Ascending aorta (tissue), 2 donors: ENCODE data around the gene GRM3. TPM values are rescaled to one million over a fixed set of nuclear protein-coding genes. Genes with fewer than 3 reads are reported as not detected.

Source experiments
- DNase-seq, 2 donors: peaks; one replicate each; pipeline ENCODE4 v3.0.0-alpha.2; 2019; ENCODE audit warnings: low spot score in 2 of 2
- H3K27ac ChIP-seq, 2 donors: fragments of 200-600 bp; sonication (generic); one replicate each; pipeline ENCODE4 v1.5.1; 2016 to 2017; ENCODE audit warnings: mild to moderate bottlenecking in 1 of 2
- H3K27me3 ChIP-seq: fragments of 200-600 bp; sonication (generic); one replicate; pipeline ENCODE4 v1.5.1; 2017
- H3K36me3 ChIP-seq, 2 donors: fragments of 200-600 bp; sonication (generic); one replicate each; pipeline ENCODE4 v1.5.1; 2016
- H3K4me1 ChIP-seq, 2 donors: fragments of 200-600 bp; sonication (generic); one replicate each; pipeline ENCODE4 v1.5.1; 2016 to 2017; ENCODE audit warnings: mild to moderate bottlenecking in 1 of 2
- H3K4me3 ChIP-seq, 2 donors: fragments of 200-600 bp; sonication (generic); one replicate each; pipeline ENCODE4 v1.5.1; 2016 to 2017; ENCODE audit warnings: mild to moderate bottlenecking in 1 of 2
- H3K9me3 ChIP-seq, 2 donors: fragments of 200-600 bp; sonication (generic); one replicate each; pipeline ENCODE4 v1.5.1; 2016
- intact Hi-C: fragments of 100-400 bp; cut with DNase I; formaldehyde crosslinking; loops from one replicate; pipeline ENCODE4 v1.15.1; 2023
- total RNA-seq: library from RNA; depleted of rRNA; stranded (reverse); fragments of >200 nt; gene quantifications from one replicate; pipeline ENCODE4 v1.1.0, GENCODE V29; 2016
- TF ChIP-seq, protein P1 (sequence below), 3 experiments: fragments of 200-600 bp in 2 of 3; fragments of 450-650 bp in 1 of 3; sonication (generic) in 2 of 3; IDR thresholded peaks; one replicate each; pipeline ENCODE4 v1.5.1; 2016 to 2019; ENCODE audit warnings: antibody characterized with exemption in 3 of 3, mild to moderate bottlenecking in 1 of 3, moderate library complexity in 1 of 3

Gene GRM3
- total RNA-seq, 1 donor from 2014 or later: not detected

DNA sequence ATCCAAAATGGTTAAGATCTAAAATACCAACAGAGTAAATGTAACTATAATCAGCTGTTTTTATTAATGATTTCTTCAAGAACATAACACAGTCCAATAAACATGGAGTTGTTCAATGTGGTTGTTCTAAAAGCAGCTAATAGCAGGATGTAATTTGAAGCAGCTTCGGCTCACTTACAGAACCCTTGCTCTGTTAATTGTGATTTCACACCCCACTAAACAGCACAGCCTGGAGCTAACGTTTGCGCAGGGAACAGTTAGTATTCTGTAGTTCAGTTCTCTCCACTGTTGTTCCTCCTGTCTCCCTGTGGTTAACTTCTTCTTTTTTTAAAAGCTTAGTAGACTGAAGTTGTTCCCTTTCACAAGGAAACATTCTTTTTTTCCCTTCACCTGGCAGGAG lies 104.0 kb downstream of the GRM3 start:
- H3K4me3 ChIP-seq: no peak overlapping the region
- TF ChIP-seq, protein P1, sequence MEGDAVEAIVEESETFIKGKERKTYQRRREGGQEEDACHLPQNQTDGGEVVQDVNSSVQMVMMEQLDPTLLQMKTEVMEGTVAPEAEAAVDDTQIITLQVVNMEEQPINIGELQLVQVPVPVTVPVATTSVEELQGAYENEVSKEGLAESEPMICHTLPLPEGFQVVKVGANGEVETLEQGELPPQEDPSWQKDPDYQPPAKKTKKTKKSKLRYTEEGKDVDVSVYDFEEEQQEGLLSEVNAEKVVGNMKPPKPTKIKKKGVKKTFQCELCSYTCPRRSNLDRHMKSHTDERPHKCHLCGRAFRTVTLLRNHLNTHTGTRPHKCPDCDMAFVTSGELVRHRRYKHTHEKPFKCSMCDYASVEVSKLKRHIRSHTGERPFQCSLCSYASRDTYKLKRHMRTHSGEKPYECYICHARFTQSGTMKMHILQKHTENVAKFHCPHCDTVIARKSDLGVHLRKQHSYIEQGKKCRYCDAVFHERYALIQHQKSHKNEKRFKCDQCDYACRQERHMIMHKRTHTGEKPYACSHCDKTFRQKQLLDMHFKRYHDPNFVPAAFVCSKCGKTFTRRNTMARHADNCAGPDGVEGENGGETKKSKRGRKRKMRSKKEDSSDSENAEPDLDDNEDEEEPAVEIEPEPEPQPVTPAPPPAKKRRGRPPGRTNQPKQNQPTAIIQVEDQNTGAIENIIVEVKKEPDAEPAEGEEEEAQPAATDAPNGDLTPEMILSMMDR (IDR thresholded peaks at IDR 0.05): no peak
- H3K36me3 ChIP-seq: no peaks in the 10 kb centered on the region
- H3K9me3 ChIP-seq: no peaks in the 10 kb centered on the region
- intact Hi-C loops: no loop called here
- no peaks in the 10 kb centered on the region for H3K27me3 ChIP-seq
- no peak for DNase-seq
- H3K27ac ChIP-seq: no peak overlapping the region
- no peaks in the 10 kb centered on the region for H3K4me1 ChIP-seq

DNA sequence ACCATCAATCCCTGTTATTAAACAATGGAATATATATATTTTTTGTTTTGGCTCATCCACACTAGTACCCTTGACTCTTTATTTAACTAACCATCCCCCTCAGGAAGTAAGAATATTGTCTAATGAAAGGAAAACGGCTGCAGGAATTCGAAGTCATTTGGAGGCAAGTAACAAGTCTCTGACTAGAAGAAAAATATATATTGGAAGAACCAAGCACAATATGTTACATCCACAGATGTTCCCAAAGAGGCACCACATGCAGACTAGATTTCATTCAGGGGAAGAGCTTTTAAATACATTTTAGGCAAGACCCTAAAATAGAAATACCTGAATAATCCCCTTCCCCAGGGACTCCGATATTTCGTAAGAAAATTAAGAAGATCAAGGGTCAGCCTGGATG lies 104.5 kb downstream of the GRM3 start:
- TF ChIP-seq, protein P1 (IDR thresholded peaks at IDR 0.05): no peak
- H3K27ac ChIP-seq: no peak overlapping the region
- intact Hi-C loops: no loop called here
- H3K4me3 ChIP-seq: no peak overlapping the region
- no peak for DNase-seq
- no peaks in the 10 kb centered on the region for H3K4me1 ChIP-seq
- no peaks in the 10 kb centered on the region for H3K9me3 ChIP-seq
- no peaks in the 10 kb centered on the region for H3K27me3 ChIP-seq
- H3K36me3 ChIP-seq: no peaks in the 10 kb centered on the region

DNA sequence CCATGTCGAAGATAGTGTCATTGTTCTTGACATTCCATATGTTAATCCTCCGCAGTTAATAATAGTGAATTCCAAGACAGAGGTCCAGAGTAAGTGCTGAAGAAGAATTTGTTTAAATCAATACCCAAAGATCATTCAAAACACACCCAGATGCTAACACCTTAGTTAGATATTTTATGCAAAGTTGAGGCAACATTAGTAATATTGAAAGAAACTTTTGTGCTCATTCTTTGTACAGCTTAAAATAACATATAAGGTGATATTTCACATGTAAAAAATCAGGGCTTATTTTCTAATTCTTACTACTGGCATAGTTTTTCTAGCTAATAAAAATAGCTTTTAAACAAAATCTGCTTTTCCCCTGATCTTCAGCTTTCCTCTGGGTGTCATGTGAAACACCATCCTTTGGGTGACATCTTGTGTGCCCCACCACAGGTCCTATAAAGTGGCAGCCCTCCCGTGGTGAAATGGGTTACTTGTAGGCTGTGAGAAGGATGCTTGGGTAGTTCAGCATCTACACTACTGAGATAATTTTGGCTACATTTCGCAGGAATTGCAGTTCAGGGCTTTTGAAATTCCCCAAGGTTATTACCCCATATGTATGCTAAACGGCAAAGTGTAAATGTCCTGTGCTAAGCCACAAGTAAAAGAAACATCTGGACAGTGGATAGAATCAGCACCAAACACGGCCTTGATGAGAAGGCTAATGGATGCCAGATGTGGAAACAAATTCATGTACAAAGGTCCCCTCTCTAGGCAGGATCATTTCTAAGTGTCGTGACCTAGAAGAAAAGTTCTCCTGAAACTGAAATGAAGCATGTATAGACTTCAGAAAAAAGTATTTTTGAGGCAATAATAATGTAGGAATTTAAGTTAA lies 105.4 kb downstream of the GRM3 start:
- intact Hi-C loops: no loop called here
- H3K4me3 ChIP-seq: no peak overlapping the region

DNA sequence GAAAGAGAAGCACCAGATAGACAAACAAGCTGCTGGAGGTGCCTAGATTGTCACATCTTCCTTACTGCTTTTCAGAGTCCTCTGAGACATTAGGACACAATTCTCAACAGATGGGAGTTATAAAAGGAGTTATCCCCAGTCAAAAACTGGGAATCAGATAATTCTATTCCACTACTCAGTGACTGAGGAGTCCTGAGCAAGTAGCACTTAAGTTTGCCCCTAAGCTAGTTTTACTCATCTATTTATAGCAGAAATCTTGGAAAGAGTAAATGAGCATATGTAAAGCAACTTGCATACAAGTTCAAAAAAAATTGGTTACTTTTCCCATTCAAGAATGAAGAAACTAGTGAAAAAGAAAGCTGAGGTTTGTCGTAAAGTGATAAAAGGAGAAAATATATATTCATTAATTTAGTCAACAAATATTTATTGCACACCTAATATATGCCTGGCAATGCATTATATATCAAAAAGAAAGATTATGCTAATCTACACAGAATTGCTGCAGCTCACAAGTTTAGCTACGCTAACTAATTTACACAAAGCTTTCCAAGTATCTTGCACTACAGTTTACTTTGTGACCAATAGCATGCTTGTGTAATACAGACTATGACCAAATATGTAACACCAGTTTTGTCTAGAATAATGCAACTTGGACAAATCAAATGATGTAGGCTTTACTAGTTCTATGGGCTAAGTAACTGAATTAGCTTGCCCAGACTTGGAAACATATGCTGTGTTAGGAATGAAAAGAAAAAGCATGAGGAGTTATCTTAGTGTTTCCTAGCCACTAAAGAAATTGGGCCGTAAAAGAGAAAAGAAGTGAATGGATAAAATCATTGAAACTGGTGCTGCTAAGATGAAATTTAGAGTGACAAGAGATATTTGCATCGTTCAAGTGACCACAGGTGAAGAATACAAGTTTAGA lies 106.3 kb downstream of the GRM3 start:
- no peak for DNase-seq
- H3K27ac ChIP-seq: no peak overlapping the region
- intact Hi-C loops: no loop called here
- H3K4me3 ChIP-seq: no peak overlapping the region
- no peaks in the 10 kb centered on the region for H3K4me1 ChIP-seq
- TF ChIP-seq, protein P1 (IDR thresholded peaks at IDR 0.05): no peak
- no peaks in the 10 kb centered on the region for H3K9me3 ChIP-seq
- H3K36me3 ChIP-seq: no peaks in the 10 kb centered on the region
- H3K27me3 ChIP-seq: no peaks in the 10 kb centered on the region

More for the DNA sequence above, 105.4 kb downstream of the GRM3 start:
- Histone ChIP-seq H3K36me3 (no peaks in the 10 kb centered on the region), H3K27ac (no peak overlapping the region), H3K27me3 (no peaks in the 10 kb centered on the region), H3K9me3 (no peaks in the 10 kb centered on the region), H3K4me1 (no peaks in the 10 kb centered on the region)
- TF ChIP-seq, protein P1 (IDR thresholded peaks at IDR 0.05): no peak
- DNase-seq: no peak

DNA sequence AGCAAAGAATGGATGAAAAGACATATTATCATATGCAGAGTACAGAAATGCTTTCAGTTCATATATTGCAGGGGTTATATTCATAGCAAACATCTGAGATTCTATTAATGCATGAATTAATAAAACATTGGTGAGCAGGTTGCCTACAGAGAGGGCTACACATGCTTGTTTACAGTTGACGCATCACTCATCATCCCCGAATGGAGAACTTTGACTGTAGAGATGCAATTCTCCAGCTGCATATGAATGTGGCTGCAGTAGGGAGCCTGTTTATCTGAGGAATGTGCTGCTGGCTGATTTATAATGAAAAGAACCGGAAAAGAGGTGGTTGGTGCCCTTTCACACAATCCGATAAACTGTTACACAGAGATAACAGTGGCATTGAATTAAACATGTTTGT lies 116.5 kb downstream of the GRM3 start:
- Histone ChIP-seq H3K4me1 (no peaks in the 10 kb centered on the region), H3K36me3 (no peaks in the 10 kb centered on the region), H3K9me3 (no peaks in the 10 kb centered on the region), H3K4me3 (no peak overlapping the region), H3K27me3 (no peaks in the 10 kb centered on the region), H3K27ac (no peak overlapping the region)
- DNase-seq: no peak
- intact Hi-C loops: no loop called here
- TF ChIP-seq, protein P1 (IDR thresholded peaks at IDR 0.05): no peak
